GM23248 (cell line): ENCODE measurements around the gene THRA. TPM values are rescaled to one million over a fixed set of nuclear protein-coding genes. Genes with fewer than 3 reads are reported as not detected.

Experiments
- DNase-seq: peaks from one replicate; pipeline ENCODE4 v3.0.0-alpha.2; 2015
- H2AFZ ChIP-seq: fragments of 200-600 bp; sonication (generic); 2 replicates; pipeline ENCODE4 v1.6.1; 2016; ENCODE audit warnings: antibody characterized with exemption
- H3F3A ChIP-seq: fragments of 200-600 bp; sonication (generic); 2 replicates; pipeline ENCODE4 v1.6.1; 2016; ENCODE audit warnings: mild to moderate bottlenecking, antibody characterized with exemption, mixed run types; ENCODE audit not compliant: insufficient read depth
- H3K27ac ChIP-seq: fragments of 200-600 bp; sonication (generic); 2 replicates; pipeline ENCODE4 v1.5.1; 2016; ENCODE audit warnings: mild to moderate bottlenecking
- H3K27me3 ChIP-seq: fragments of 200-600 bp; sonication (generic); replicated peaks from 2 replicates; pipeline ENCODE4 v1.6.1; 2016; ENCODE audit warnings: mild to moderate bottlenecking; ENCODE audit not compliant: insufficient read depth
- H3K36me3 ChIP-seq: fragments of 200-600 bp; sonication (generic); 2 replicates; pipeline ENCODE4 v1.6.1; 2016; ENCODE audit warnings: low read depth, mild to moderate bottlenecking
- H3K4me1 ChIP-seq: fragments of 200-600 bp; sonication (generic); 2 replicates; pipeline ENCODE4 v1.6.1; 2016; ENCODE audit warnings: mild to moderate bottlenecking; ENCODE audit not compliant: insufficient read depth
- H3K4me2 ChIP-seq: fragments of 200-600 bp; sonication (generic); one replicate; pipeline ENCODE4 v1.6.1; 2016; ENCODE audit warnings: mild to moderate bottlenecking; ENCODE audit not compliant: unreplicated experiment
- H3K4me3 ChIP-seq: fragments of 200-600 bp; sonication (generic); 2 replicates; pipeline ENCODE4 v1.5.1; 2016; ENCODE audit warnings: mild to moderate bottlenecking
- H3K79me2 ChIP-seq: fragments of 200-600 bp; sonication (generic); 2 replicates; pipeline ENCODE4 v1.6.1; 2016; ENCODE audit warnings: mild to moderate bottlenecking; ENCODE audit not compliant: insufficient read depth
- H3K9ac ChIP-seq: fragments of 200-600 bp; sonication (generic); 2 replicates; pipeline ENCODE4 v1.6.1; 2016; ENCODE audit warnings: mild to moderate bottlenecking
- H3K9me2 ChIP-seq: fragments of 200-600 bp; sonication (generic); 2 replicates; pipeline ENCODE4 v1.6.1; 2016; ENCODE audit warnings: mixed run types, mild to moderate bottlenecking, moderate library complexity; ENCODE audit not compliant: insufficient read depth
- H3K9me3 ChIP-seq: fragments of 200-600 bp; sonication (generic); one replicate; pipeline ENCODE4 v1.6.1; 2017; ENCODE audit warnings: low read depth
- H4K20me1 ChIP-seq: fragments of 200-600 bp; sonication (generic); 2 replicates; pipeline ENCODE4 v1.6.0; 2016; ENCODE audit not compliant: insufficient read depth
- EZH2 ChIP-seq: fragments of 200-600 bp; sonication (generic); IDR thresholded peaks from 2 replicates; pipeline ENCODE4 v1.6.1; 2018; ENCODE audit warnings: antibody characterized with exemption, mild to moderate bottlenecking; ENCODE audit not compliant: insufficient read depth, poor library complexity, severe bottlenecking
- EZH2phosphoT487 ChIP-seq: fragments of 200-600 bp; sonication (generic); IDR thresholded peaks from 2 replicates; pipeline ENCODE4 v1.6.1; 2018; ENCODE audit warnings: antibody characterized with exemption, moderate library complexity, mild to moderate bottlenecking, low read depth; ENCODE audit not compliant: insufficient read depth
- WGBS, 2 experiments: methylation state at CpG; one replicate each; pipeline ENCODE4 v1.1.6; 2015 to 2017; ENCODE audit warnings: low lambda C conversion rate in 2 of 2, low coverage in 1 of 2; ENCODE audit errors: missing lambda C conversion rate in 2 of 2; 5-methylcytosine and 5-hydroxymethylcytosine counted together
- in situ Hi-C: fragments of 300-500 bp; cut with MboI; formaldehyde crosslinking; loops from 2 replicates; pipeline ENCODE4 v1.15.0; 2020
- polyA plus RNA-seq: library from polyadenylated mRNA; unstranded; fragments of >200 nt; fragmentation: Nextera tagmentation; extraction: Ambion mirVana; gene quantifications from 2 replicates; pipeline ENCODE4 v1.2.1, GENCODE V29; 2016
- total RNA-seq: library from RNA; depleted of rRNA; stranded (reverse); fragments of >200 nt; shearing (Covaris generic); gene quantifications from 2 replicates; pipeline ENCODE4 v1.2.3, GENCODE V29; 2014

Gene THRA
- total and polyA plus RNA-seq, 2 experiments from 2014 or later, result 15.8 to 33.3 TPM

- Histone ChIP-seq H3K27me3 (no peaks in the 10 kb centered on the region), H3K9ac (no peak overlapping the region), H3K4me3 (no peak overlapping the region), H3K4me2 (no peak overlapping the region), H3K27ac (no peak overlapping the region), H3K9me2 (no peaks in the 10 kb centered on the region), H3K36me3 (no peaks in the 10 kb centered on the region; the same call in 1 of the 2 replicates), H3K4me1 (peaks cover 17% of the 10 kb centered on the region), H2AFZ (no peak overlapping the region), H3K9me3 (no peaks in the 10 kb centered on the region), H4K20me1 (no peaks in the 10 kb centered on the region), H3K79me2 (no peaks in the 10 kb centered on the region), H3F3A (peaks cover 11% of the 10 kb centered on the region; the same call in 1 of the 2 replicates)
- 85% methylated on average over 20 to 22 of the region's 22 CpGs for WGBS, 2 experiments
- in situ Hi-C loops, result no loop called here
- DNase-seq, result no peak
- TF ChIP-seq EZH2phosphoT487 (no peak), EZH2 (no peak)
These were observed 36.6 kb upstream of the THRA start for GRCh38 chr17:40025991-40026815.

GRCh38 chr17:40026816-40027613, 35.8 kb upstream of the THRA start:
- H3F3A ChIP-seq, result peaks cover 9% of the 10 kb centered on the region; the same call in 1 of the 2 replicates
- H3K4me1 ChIP-seq, result peaks cover 9% of the 10 kb centered on the region; the same call in 1 of the 2 replicates
- H3K9me3 ChIP-seq, result no peaks in the 10 kb centered on the region
- H3K79me2 ChIP-seq, result no peaks in the 10 kb centered on the region
- no peak for TF ChIP-seq EZH2phosphoT487
- TF ChIP-seq EZH2, result no peak
- 27 to 30% methylated on average over 30 to 33 of the region's 33 CpGs for WGBS, 2 experiments
- no peak overlapping the region for H2AFZ ChIP-seq
- DNase-seq, result peak; percentile 85
- H3K27ac ChIP-seq, result no peak overlapping the region
- no peak overlapping the region for H3K9ac ChIP-seq
- H3K36me3 ChIP-seq, result no peaks in the 10 kb centered on the region; the same call in 1 of the 2 replicates
- in situ Hi-C loops, result no loop called here
- no peak overlapping the region for H3K4me2 ChIP-seq
- no peaks in the 10 kb centered on the region for H3K27me3 ChIP-seq
- no peak overlapping the region for H3K4me3 ChIP-seq
- no peaks in the 10 kb centered on the region for H4K20me1 ChIP-seq
- H3K9me2 ChIP-seq, result no peaks in the 10 kb centered on the region

GRCh38 chr17:40027614-40028012, 35.2 kb upstream of the THRA start:
- H3K9me2 ChIP-seq, result no peaks in the 10 kb centered on the region
- no peak overlapping the region for H3K9ac ChIP-seq
- H3K4me3 ChIP-seq, result no peak overlapping the region
- no peaks in the 10 kb centered on the region; the same call in 1 of the 2 replicates for H3K36me3 ChIP-seq
- no peak for TF ChIP-seq EZH2
- no peak for TF ChIP-seq EZH2phosphoT487
- H3K4me1 ChIP-seq, result 0 out of 2 replicates have a peak, but pooled peaks cover 8% of the 10 kb centered on the region
- peaks cover 9% of the 10 kb centered on the region; the same call in 1 of the 2 replicates for H3F3A ChIP-seq
- H3K4me2 ChIP-seq, result no peak overlapping the region
- H3K27me3 ChIP-seq, result no peaks in the 10 kb centered on the region
- in situ Hi-C loops, result no loop called here
- no peaks in the 10 kb centered on the region for H3K79me2 ChIP-seq
- no peak overlapping the region for H2AFZ ChIP-seq
- 66 to 70% methylated on average over 5 of the region's 5 CpGs for WGBS, 2 experiments
- DNase-seq, result no peak
- H4K20me1 ChIP-seq, result no peaks in the 10 kb centered on the region
- no peaks in the 10 kb centered on the region for H3K9me3 ChIP-seq
- H3K27ac ChIP-seq, result no peak overlapping the region

- Histone ChIP-seq H3K27ac (no peak overlapping the region), H3K36me3 (no peaks in the 10 kb centered on the region; the same call in 1 of the 2 replicates), H3K4me2 (no peak overlapping the region), H3K79me2 (no peaks in the 10 kb centered on the region), H3K9ac (no peak overlapping the region), H3K4me3 (no peak overlapping the region), H3K4me1 (0 out of 2 replicates have a peak, but pooled peaks cover 6% of the 10 kb centered on the region), H3K9me2 (no peaks in the 10 kb centered on the region), H3K27me3 (no peaks in the 10 kb centered on the region), H3K9me3 (no peaks in the 10 kb centered on the region), H4K20me1 (no peaks in the 10 kb centered on the region), H2AFZ (no peak overlapping the region), H3F3A (peaks cover 9% of the 10 kb centered on the region; the same call in 1 of the 2 replicates)
- WGBS, 2 experiments, result 87% methylated on average over 13 of the region's 13 CpGs
- no peak for DNase-seq
- in situ Hi-C loops, result no loop called here
- TF ChIP-seq EZH2 (no peak), EZH2phosphoT487 (no peak)
These were observed 34.2 kb upstream of the THRA start for GRCh38 chr17:40028595-40028994.
